ENCODE data around the gene ACP4. TPM values are rescaled to one million over a fixed set of nuclear protein-coding genes. Genes with fewer than 3 reads are reported as not detected.

Gene ACP4
- total and polyA plus RNA-seq, 2 of the 13 experiments (the other 11 are each of a cell fraction or from before 2014, with no cell fraction given), result 0.08 TPM; not detected in 1

DNA sequence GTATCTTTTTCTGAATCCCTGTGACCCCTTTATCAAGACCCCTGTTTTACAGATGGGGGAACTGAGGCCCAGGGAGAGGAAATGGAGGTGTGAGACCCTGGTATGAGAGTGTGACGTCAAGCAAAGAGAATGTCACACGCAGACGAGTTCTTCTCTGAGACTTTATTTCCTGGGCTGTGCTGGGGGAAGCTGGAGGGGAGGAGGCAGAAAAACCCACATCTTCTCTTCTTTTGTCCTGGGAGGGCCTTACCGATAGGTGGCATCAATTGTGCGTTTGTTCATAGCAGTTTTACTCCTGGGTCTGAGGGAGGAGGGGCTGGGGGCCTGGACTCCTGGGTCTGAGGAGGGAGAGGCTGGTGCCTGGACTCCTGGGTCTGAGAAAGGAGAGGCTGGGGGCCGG is 48.0 kb downstream of the ACP4 start:
- POLR2A ChIA-PET, result no interaction called here
- Histone ChIP-seq H3K4me2 (ENCODE audit: low read depth, low read length) (no peak overlapping the region), H3K4me3 (replicated peaks in 1 of 3; ENCODE audit: insufficient read depth in 1 of 3, low read depth in 2 of 3, low read length in 3 of 3) (no peak overlapping the region), H3K79me2 (ENCODE audit: insufficient read depth, low read length) (no peaks in the 10 kb centered on the region), H3K4me1 (ENCODE audit: insufficient read depth, low read length) (peaks cover 17% of the 10 kb centered on the region), H3K27ac (ENCODE audit: extremely low read length, insufficient read depth, low read length) (no peak overlapping the region), H3K27me3 (ENCODE audit: control insufficient read depth in 1 of 2, insufficient read depth in 2 of 2, low read length in 2 of 2) (peaks cover 0 to 27% of the 10 kb centered on the region in 2 experiments; a peak in 2 of 5 replicates), H3K9ac (ENCODE audit: insufficient read depth, low read depth, low read length) (no peak overlapping the region), H4K20me1 (ENCODE audit: insufficient read depth, low read length) (no peaks in the 10 kb centered on the region), H3K9me3 (ENCODE audit: low read length) (no peaks in the 10 kb centered on the region), H3K36me3 (replicated peaks in 1 of 2; ENCODE audit: control insufficient read depth in 1 of 2, insufficient read depth in 2 of 2, low read length in 2 of 2) (no peaks in the 10 kb centered on the region), H2AFZ (ENCODE audit: low read length) (no peak overlapping the region)
- no peak for ATAC-seq
- in situ Hi-C loops (cut with HindIII; ENCODE audit: extremely low pct_ligation_motif_present, low pct_unique_long_range_greater_than_20kb), result no loop called here
- no TSS peak for BruUV-seq (replicated peaks)
- DNase-seq (ENCODE audit: low spot score), result no peak
- CTCF ChIA-PET (ENCODE audit: low intra/inter-chr PET ratio, low total read pairs), result no interaction called here
- no peak for FAIRE-seq
- TF ChIP-seq BRD4 (CRISPR knock-in tag; IDR thresholded peaks at IDR 0.05), result no peak
- peak; percentile 74; the same call in 1 of the 2 replicates for TF ChIP-seq ZSCAN22 (CRISPR knock-in tag; IDR thresholded peaks at IDR 0.05)
- peak; percentile 56; the same call in 1 of the 2 replicates for TF ChIP-seq CREB1 (IDR thresholded peaks at IDR 0.05)
- TF ChIP-seq CREB1 (CRISPR knock-in tag; IDR thresholded peaks at IDR 0.05), result no peak
- TF ChIP-seq, protein P1, sequence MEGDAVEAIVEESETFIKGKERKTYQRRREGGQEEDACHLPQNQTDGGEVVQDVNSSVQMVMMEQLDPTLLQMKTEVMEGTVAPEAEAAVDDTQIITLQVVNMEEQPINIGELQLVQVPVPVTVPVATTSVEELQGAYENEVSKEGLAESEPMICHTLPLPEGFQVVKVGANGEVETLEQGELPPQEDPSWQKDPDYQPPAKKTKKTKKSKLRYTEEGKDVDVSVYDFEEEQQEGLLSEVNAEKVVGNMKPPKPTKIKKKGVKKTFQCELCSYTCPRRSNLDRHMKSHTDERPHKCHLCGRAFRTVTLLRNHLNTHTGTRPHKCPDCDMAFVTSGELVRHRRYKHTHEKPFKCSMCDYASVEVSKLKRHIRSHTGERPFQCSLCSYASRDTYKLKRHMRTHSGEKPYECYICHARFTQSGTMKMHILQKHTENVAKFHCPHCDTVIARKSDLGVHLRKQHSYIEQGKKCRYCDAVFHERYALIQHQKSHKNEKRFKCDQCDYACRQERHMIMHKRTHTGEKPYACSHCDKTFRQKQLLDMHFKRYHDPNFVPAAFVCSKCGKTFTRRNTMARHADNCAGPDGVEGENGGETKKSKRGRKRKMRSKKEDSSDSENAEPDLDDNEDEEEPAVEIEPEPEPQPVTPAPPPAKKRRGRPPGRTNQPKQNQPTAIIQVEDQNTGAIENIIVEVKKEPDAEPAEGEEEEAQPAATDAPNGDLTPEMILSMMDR (CRISPR knock-in tag; IDR thresholded peaks at IDR 0.05), result peak; percentile 37; the same call in 1 of the 2 replicates
- intact Hi-C loops (cut with micrococcal nuclease; ENCODE audit: unreplicated experiment), result no loop called here
- WGBS (ENCODE audit: low lambda C conversion rate), result 17% methylated on average over 6 of the region's 6 CpGs

DNA sequence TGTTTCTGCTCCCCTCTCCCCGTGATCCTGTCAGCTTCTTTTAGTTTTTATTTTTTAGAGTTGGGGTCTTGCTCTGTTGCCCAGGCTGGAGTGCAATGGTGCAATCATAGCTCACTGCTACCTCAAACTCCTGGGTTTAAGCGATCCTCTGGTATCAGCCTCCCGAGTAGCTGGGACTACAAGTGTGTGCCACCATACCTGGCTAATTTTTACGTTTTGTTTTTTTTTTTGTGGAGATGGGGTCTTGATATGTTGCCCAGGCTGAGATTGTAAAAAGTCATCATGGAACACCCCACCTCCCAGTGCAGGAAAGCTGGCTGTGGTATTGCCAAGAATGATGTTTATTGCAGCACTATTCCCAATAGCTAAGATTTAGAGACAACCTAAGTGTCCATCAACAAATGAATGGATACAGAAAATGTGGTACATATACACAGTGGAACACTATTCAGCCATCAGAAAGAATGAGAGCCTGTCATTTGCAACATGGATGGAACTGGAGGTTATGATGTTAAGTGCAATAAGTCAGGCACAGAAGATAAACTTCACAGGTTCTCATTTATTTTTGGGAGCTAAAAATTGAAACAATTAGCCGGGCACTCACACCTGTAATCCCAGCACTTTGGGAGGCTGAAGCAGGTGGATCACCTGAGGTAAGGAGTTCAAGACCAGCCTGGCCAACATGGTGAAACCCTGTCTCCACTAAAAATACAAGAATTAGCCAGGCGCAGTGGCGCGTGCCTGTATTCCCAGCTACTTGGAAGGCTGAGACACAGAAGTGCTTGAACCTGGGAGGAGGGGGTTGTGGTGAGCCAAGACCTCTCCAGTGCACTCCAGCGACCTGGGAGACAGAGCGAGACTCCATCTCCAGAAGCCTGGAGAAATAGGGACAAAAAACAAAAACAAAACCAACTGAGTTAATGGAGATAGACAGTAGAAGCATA is 49.8 kb downstream of the ACP4 start:
- no peaks in the 10 kb centered on the region for H3K79me2 ChIP-seq (ENCODE audit: insufficient read depth, low read length)
- BruUV-seq (replicated peaks), result no TSS peak
- peaks cover 0 to 16% of the 10 kb centered on the region in 2 experiments; a peak in 2 of 5 replicates for H3K27me3 ChIP-seq (ENCODE audit: control insufficient read depth in 1 of 2, insufficient read depth in 2 of 2, low read length in 2 of 2)
- H3K4me2 ChIP-seq (ENCODE audit: low read depth, low read length), result no peak overlapping the region
- CTCF ChIA-PET (ENCODE audit: low intra/inter-chr PET ratio, low total read pairs), result no interaction called here
- no peaks in the 10 kb centered on the region for H3K9me3 ChIP-seq (ENCODE audit: low read length)
- DNase-seq (ENCODE audit: low spot score) (no peak), ATAC-seq (no peak), FAIRE-seq (no peak)
- H3K4me1 ChIP-seq (ENCODE audit: insufficient read depth, low read length), result peaks cover 15% of the 10 kb centered on the region
- intact Hi-C loops (cut with micrococcal nuclease; ENCODE audit: unreplicated experiment) (no loop called here), in situ Hi-C loops (cut with HindIII; ENCODE audit: extremely low pct_ligation_motif_present, low pct_unique_long_range_greater_than_20kb) (no loop called here)
- no peak overlapping the region for H2AFZ ChIP-seq (ENCODE audit: low read length)
- no peak overlapping the region for H3K4me3 ChIP-seq (replicated peaks in 1 of 3; ENCODE audit: insufficient read depth in 1 of 3, low read depth in 2 of 3, low read length in 3 of 3)
- WGBS (ENCODE audit: low lambda C conversion rate), result 48% methylated on average over 10 of the region's 10 CpGs
- no peaks in the 10 kb centered on the region for H3K36me3 ChIP-seq (replicated peaks in 1 of 2; ENCODE audit: control insufficient read depth in 1 of 2, insufficient read depth in 2 of 2, low read length in 2 of 2)
- H3K9ac ChIP-seq (ENCODE audit: insufficient read depth, low read depth, low read length), result no peak overlapping the region
- POLR2A ChIA-PET, result no interaction called here
- TF ChIP-seq ZNF121 (CRISPR knock-in tag; IDR thresholded peaks at IDR 0.05), result peak; percentile 67
- TF ChIP-seq ZFP82 (CRISPR knock-in tag; IDR thresholded peaks at IDR 0.05; ENCODE audit: borderline replicate concordance), result no peak
- H3K27ac ChIP-seq (ENCODE audit: extremely low read length, insufficient read depth, low read length), result no peak overlapping the region
- H4K20me1 ChIP-seq (ENCODE audit: insufficient read depth, low read length), result no peaks in the 10 kb centered on the region

Measured in HepG2 (cell line).